Measurements from ENCODE around the gene GRB7.
"Not testable (repeated sequence)": the region's sequence is repeated elsewhere in the genome, so short reads cannot be mapped to it uniquely, and the experiment has no call there.

The GRB7 gene

GRCh38 chr17:39709998-39710964 lies 27.5 kb upstream of the GRB7 start:
- DNase-seq, result no peak

- not testable (repeated sequence) for DNase-seq
These were observed 26.7 kb upstream of the GRB7 start for GRCh38 chr17:39711071-39711470.

GRCh38 chr17:39711851-39712250 lies 25.9 kb upstream of the GRB7 start:
- no peak for DNase-seq

GRCh38 chr17:39714234-39714633 lies 23.5 kb upstream of the GRB7 start:
- no peak for DNase-seq

- DNase-seq, result no peak
These were observed 22.2 kb upstream of the GRB7 start for GRCh38 chr17:39715375-39716072.

GRCh38 chr17:39716073-39716818 lies 21.5 kb upstream of the GRB7 start:
- no peak for DNase-seq

- no peak for DNase-seq
These were observed 20.7 kb upstream of the GRB7 start for GRCh38 chr17:39716879-39717536.

GRCh38 chr17:39717660-39718059 lies 20.1 kb upstream of the GRB7 start:
- DNase-seq, result no peak

- DNase-seq, result no peak
These were observed 18.0 kb upstream of the GRB7 start for GRCh38 chr17:39719563-39720355.

- no peak for DNase-seq
These were observed 15.6 kb upstream of the GRB7 start for GRCh38 chr17:39722104-39722503.

GRCh38 chr17:39722965-39723848 lies 14.5 kb upstream of the GRB7 start:
- DNase-seq, result no peak

- no peak for DNase-seq
These were observed 13.0 kb upstream of the GRB7 start for GRCh38 chr17:39724731-39725130.

GRCh38 chr17:39725923-39726322 lies 11.8 kb upstream of the GRB7 start:
- not testable (repeated sequence) for DNase-seq

GRCh38 chr17:39726617-39727016 lies 11.1 kb upstream of the GRB7 start:
- DNase-seq, result no peak

- no peak for DNase-seq
These were observed 10.2 kb upstream of the GRB7 start for GRCh38 chr17:39727556-39727955.

GRCh38 chr17:39729280-39729851 lies 8.4 kb upstream of the GRB7 start:
- DNase-seq, result no peak

- peak; percentile 95 for DNase-seq
These were observed 7.4 kb upstream of the GRB7 start, which contains the start of gene MIEN1 for GRCh38 chr17:39730095-39730921. Gene MIEN1 (minus strand): TSS chr17:39730532. CDS start chr17:39730495, 37 bp downstream.

- no peak for DNase-seq
These were observed 5.2 kb upstream of the GRB7 start for GRCh38 chr17:39732586-39732985.

GRCh38 chr17:39735882-39736281 lies 1.9 kb upstream of the GRB7 start:
- no peak for DNase-seq
